ENCODE results near the gene VSNL1. TPM values are rescaled to one million over a fixed set of nuclear protein-coding genes. Genes with fewer than 3 reads are reported as not detected.

Gene VSNL1
- polyA plus RNA-seq, 3 donors = not detected

- Histone ChIP-seq H3K9me3 (replicated peaks in 1 of 2; ENCODE audit: control insufficient read depth in 1 of 2, insufficient read depth in 1 of 2, low read length in 2 of 2) (no peaks in the 10 kb centered on the region), H3K9ac (ENCODE audit: insufficient read depth, low read length, poor library complexity, severe bottlenecking) (no peak overlapping the region), H4K20me1 (ENCODE audit: insufficient read depth, low read length) (no peaks in the 10 kb centered on the region), H2AFZ (ENCODE audit: insufficient read depth, low read depth, low read length, poor library complexity, severe bottlenecking) (no peak overlapping the region), H3K79me2 (ENCODE audit: insufficient read depth, low read length) (no peaks in the 10 kb centered on the region), H3K4me2 (replicated peaks; ENCODE audit: extremely low read depth, low read length, poor library complexity, severe bottlenecking) (no peak overlapping the region), H3K36me3 (replicated peaks in 1 of 2; ENCODE audit: control insufficient read depth in 1 of 2, insufficient read depth in 2 of 2, low read length in 2 of 2) (no peaks in the 10 kb centered on the region), H3K4me3 (replicated peaks in 1 of 3; ENCODE audit: low read depth in 2 of 3, low read length in 3 of 3) (no peak overlapping the region), H3K27me3 (ENCODE audit: control insufficient read depth in 2 of 2, insufficient read depth in 2 of 2, low read length in 2 of 2) (no peaks in the 10 kb centered on the region), H3K27ac (ENCODE audit: low read depth in 1 of 2, low read length in 2 of 2) (no peak overlapping the region), H3K4me1 (ENCODE audit: control insufficient read depth in 1 of 2, insufficient read depth in 2 of 2, low read length in 2 of 2) (no peaks in the 10 kb centered on the region)
- WGBS (ENCODE audit: insufficient coverage) = 100% methylated on average over 1 of the region's 7 CpGs
- Mint-ChIP-seq H3K4me1 (no peaks in the 10 kb centered on the region), H3K36me3 (no peaks in the 10 kb centered on the region), H3K4me3 (no peak overlapping the region), H3K27ac (peak overlapping the region in 1 of 7 donors; percentile 28), H3K9me3 (no peaks in the 10 kb centered on the region), H3K27me3 (ENCODE audit: low read depth in 3 of 3) (peaks cover 0 to 2% (median 0%) of the 10 kb centered on the region in 3 donors)
- TF ChIP-seq CTCF (IDR thresholded peaks at IDR 0.05) = no peak
- intact Hi-C loops (cut with micrococcal nuclease) = no loop called here
- DNase-seq = no peak
Observed at GRCh38 chr2:17594533-17595401, 54.3 kb downstream of the VSNL1 start.

- H3K27ac Mint-ChIP-seq = no peak overlapping the region
- WGBS (ENCODE audit: insufficient coverage) = no CpG with 5 or more reads among the region's 1 CpG
- H3K9me3 Mint-ChIP-seq = peaks cover 0 to 4% (median 2%) of the 10 kb centered on the region in 7 donors
Observed at GRCh38 chr2:17599617-17600016, 59.1 kb downstream of the VSNL1 start.

More at GRCh38 chr2:17599617-17600016, 59.1 kb downstream of the VSNL1 start:
- Mint-ChIP-seq H3K27me3 (ENCODE audit: low read depth in 3 of 3) (peaks cover 0 to 2% (median 2%) of the 10 kb centered on the region in 3 donors), H3K36me3 (no peaks in the 10 kb centered on the region), H3K4me1 (no peaks in the 10 kb centered on the region), H3K4me3 (no peak overlapping the region)
- Histone ChIP-seq H3K36me3 (replicated peaks in 1 of 2; ENCODE audit: control insufficient read depth in 1 of 2, insufficient read depth in 2 of 2, low read length in 2 of 2) (no peaks in the 10 kb centered on the region), H4K20me1 (ENCODE audit: insufficient read depth, low read length) (no peaks in the 10 kb centered on the region), H3K4me2 (replicated peaks; ENCODE audit: extremely low read depth, low read length, poor library complexity, severe bottlenecking) (no peak overlapping the region), H3K27ac (ENCODE audit: low read depth in 1 of 2, low read length in 2 of 2) (no peak overlapping the region), H3K27me3 (ENCODE audit: control insufficient read depth in 2 of 2, insufficient read depth in 2 of 2, low read length in 2 of 2) (no peaks in the 10 kb centered on the region), H3K9me3 (replicated peaks in 1 of 2; ENCODE audit: control insufficient read depth in 1 of 2, insufficient read depth in 1 of 2, low read length in 2 of 2) (no peaks in the 10 kb centered on the region), H3K4me1 (ENCODE audit: control insufficient read depth in 1 of 2, insufficient read depth in 2 of 2, low read length in 2 of 2) (no peaks in the 10 kb centered on the region), H3K9ac (ENCODE audit: insufficient read depth, low read length, poor library complexity, severe bottlenecking) (no peak overlapping the region), H3K79me2 (ENCODE audit: insufficient read depth, low read length) (no peaks in the 10 kb centered on the region), H3K4me3 (replicated peaks in 1 of 3; ENCODE audit: low read depth in 2 of 3, low read length in 3 of 3) (no peak overlapping the region), H2AFZ (ENCODE audit: insufficient read depth, low read depth, low read length, poor library complexity, severe bottlenecking) (no peak overlapping the region)
- DNase-seq = no peak
- no peak for TF ChIP-seq CTCF (IDR thresholded peaks at IDR 0.05)
- intact Hi-C loops (cut with micrococcal nuclease) = no loop called here
